ENCODE measurements around the gene SOX6.

The SOX6 gene

GRCh38 chr11:15985127-15985859 lies 371.1 kb downstream of the SOX6 start:
- DNase-seq: no peak

DNA sequence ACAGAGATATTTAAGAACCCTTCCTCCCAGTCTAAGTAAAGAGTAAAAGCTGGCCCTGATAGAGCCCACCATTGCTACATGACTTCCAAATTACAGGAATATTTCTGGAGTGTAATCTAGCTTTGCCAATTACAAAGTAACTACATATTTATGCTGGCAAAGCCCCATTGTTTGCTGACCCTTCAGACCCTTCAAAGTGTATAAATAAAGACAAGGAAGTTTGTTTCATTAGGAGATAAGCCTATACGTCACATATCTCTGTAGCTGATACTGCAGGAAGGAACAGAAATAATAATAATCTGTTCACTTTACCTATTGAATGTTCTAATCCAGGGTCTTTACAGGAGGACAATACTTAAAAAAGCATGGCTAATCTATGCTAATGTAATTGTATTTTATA lies 375.1 kb downstream of the SOX6 start:
- DNase-seq: no peak

DNA sequence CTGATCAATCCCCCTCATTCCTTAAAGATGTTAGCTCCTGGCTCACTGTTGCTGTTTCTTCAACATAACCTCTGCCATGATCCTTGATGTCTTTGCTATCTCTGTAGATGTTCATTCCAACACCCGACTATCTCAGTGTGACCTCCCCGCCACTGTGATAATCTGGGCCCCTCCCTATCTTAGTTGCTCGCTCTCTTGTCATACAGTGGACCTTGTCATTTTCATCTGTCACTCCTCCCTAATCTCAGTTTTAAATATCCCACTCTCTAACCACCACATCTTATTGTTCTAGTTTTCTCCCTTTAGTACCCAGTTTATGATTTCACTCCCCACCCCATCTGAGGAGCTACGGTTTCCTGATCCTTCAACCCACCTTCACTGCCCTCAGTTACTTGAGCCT lies 379.2 kb downstream of the SOX6 start:
- DNase-seq: no peak

- no peak for DNase-seq
Measured at GRCh38 chr11:15976433-15977045, 379.8 kb downstream of the SOX6 start.

GRCh38 chr11:15975742-15976141 lies 380.6 kb downstream of the SOX6 start:
- no peak for DNase-seq

DNA sequence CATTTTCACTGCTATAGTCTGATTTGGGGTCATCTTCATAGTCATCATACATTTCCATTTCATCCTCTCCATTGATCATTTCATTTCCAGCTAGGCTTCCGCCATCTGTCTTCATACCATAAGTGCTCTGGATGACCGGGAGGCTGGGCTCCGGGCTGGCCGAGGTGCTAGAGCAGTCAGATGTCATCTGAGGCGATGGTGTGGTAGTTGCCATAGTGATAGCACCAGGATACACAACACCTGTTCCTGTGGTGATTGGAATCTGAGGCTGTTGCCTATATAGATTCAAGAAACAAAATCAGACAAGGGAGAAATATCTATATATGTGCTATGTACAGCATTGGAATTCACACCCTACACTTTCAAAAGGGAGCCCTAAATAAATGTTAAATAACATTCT lies 383.5 kb downstream of the SOX6 start:
- DNase-seq: no peak

- no peak for DNase-seq
Measured at GRCh38 chr11:15971215-15971546, 385.2 kb downstream of the SOX6 start.

DNA sequence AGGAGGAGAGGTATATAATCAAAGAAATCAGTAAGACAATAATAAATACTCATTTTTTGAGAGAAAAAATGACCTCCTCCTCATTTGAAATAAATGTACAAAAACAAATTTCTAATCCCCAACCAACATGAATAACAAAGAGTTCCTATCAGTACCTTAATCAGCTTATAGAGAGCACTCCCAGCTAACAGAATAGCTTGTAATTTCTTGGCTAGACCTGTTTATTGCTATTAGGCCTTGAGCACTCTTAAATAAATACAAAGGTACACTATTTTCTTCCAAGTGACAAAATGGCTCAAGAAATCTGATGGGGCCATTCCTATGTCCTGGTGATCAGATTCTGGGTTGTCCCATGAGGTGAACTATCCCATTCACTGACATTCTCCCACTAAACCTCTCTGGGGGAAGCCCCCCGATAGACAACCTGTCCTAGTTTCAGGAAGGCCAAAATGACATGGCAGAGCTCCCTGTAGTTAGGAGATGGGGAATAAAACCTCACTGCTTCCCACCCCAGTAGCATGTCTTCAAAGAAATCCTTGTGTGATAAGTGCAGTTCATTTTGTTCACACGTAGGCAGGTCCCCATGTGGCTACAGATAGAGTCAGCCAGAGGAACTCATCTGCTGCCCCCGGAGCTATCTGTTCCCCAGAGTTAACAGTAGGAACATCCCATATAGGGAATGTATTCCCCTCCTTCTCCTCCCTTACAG lies 385.7 kb downstream of the SOX6 start:
- DNase-seq: no peak

- no peak for DNase-seq
Measured at GRCh38 chr11:15969701-15970329, 386.5 kb downstream of the SOX6 start.

- DNase-seq: no peak
Measured at GRCh38 chr11:15969281-15969680, 387.1 kb downstream of the SOX6 start.

DNA sequence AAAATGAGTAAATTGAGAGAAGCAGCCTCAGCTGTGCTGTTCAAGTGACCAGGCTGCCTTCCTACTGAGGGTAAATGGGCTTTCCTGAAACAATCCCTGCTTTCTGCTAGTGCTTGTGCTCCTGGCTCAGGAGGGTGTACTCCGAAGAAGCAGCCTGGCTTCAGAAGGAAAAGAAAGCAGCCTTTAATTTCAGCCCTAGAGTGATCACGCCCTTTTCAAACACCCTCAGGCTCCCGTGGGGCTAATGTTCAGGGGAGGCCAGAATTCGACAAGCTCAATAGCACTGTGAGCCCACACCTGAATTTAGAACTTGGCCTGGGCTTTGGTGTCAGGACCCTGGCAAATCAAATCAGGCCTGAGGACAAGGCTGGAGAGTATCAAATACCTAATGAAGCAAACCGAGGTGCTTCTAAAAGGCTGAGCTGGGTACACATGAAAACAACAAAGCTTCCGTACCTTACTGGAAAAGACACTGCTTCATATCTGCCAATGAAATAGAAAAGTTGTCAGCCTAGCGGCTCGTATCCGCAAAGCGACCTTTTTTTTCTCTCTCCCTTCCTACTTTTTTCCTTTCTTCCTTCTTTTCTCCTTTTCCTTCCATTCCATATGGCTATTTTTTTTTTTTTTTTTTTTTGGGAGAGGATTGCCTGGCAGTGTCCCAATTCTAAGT lies 387.8 kb downstream of the SOX6 start:
- no peak for DNase-seq

DNA sequence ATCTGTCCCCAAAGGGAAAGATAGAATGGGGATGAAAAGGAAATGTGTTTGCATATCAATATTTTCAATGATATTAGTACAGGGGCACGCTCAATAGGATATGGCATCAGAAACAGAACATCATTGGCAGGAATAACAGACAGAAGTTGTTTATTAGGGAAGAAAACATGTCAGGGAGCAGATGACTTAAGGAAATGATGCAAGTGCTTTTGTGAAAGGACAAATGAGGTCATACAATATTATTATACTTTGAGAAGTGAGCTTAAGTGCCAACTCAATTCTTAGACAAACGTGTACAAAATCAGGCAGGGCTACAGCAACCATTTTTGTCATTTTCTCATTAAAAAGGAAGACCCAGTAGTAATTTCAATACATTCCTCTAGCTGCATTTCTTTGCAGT lies 388.4 kb downstream of the SOX6 start:
- DNase-seq: no peak

DNA sequence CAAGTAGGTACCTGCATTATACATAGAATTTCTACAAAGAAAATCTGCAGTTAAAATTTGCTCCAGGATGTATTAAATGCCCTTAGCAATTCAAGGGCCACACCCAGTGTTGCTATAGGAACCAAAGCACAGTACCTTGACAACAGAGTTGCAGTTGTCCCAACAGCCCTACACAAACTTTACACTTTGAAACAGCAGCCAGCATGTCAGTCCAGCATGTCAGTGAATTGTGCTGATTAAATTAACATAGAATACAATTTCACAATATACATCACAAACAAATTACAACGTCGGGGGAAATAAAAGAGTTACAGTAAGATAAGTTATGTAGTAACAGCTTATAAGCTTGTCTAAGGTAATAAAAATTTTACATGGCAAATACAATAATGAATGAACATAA lies 389.2 kb downstream of the SOX6 start:
- DNase-seq: no peak

GRCh38 chr11:15965562-15966250 lies 390.6 kb downstream of the SOX6 start:
- DNase-seq: no peak

GRCh38 chr11:15963266-15963665 lies 393.1 kb downstream of the SOX6 start:
- no peak for DNase-seq

DNA sequence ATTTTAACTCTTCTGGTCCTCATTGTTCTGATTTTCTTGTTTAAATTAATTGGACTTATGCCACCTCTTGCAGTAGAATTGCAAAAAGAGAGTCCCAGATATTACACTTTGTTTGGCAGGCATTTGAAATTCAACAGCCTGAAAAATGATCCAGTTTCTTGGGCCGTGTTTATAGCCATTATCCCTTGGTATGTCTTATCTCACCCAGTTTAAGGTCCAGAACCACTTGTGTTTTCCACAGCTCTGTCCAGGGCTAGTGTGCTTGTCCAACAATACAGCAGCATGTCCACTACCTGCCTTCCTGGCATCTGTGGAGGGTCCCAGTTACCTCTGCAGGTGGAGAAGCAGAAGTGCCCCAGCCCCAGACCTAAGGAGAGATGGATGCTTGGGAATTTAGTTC lies 397.4 kb downstream of the SOX6 start:
- no peak for DNase-seq

GRCh38 chr11:15957234-15957633 lies 399.1 kb downstream of the SOX6 start:
- no peak for DNase-seq

DNA sequence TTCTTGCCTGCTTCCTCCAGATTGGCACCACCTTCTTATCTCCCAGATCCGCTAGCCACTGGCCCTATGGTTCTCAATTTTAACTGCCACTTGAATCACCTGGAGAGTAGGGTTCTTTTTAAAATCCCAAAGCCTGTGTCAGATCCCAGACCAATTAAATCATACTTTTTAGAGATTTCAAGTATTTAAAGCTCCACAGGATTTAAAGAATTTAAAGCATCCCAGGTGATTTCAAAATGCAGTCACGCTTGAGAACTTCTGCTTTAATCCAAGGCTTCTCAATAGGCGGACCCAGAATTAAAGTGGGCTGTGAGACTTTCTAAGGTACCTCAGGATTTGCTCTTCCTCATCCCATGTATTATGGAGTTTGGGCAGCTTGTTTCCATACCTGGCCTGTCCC lies 400.0 kb downstream of the SOX6 start:
- no peak for DNase-seq

- no peak for DNase-seq
Measured at GRCh38 chr11:15955595-15955994, 400.8 kb downstream of the SOX6 start.

- DNase-seq: no peak
Measured at GRCh38 chr11:15947681-15948648, 408.4 kb downstream of the SOX6 start.

GRCh38 chr11:15945726-15946125 lies 410.6 kb downstream of the SOX6 start:
- no peak for DNase-seq

Measured in T-helper 9 cell (primary cell).